ENCODE measurements around the gene GALR2. TPM values are rescaled to one million over a fixed set of nuclear protein-coding genes. Genes with fewer than 3 reads are reported as not detected.
A peak's percentile ranks its signal among the peaks of the same experiment; 100 is the strongest.

Gene GALR2
- total RNA-seq, 2 experiments from 2014 or later, result 0.59 to 1.0 TPM

GRCh38 chr17:76079535-76079955 lies 5.0 kb downstream of the GALR2 start:
- H3K4me3 ChIP-seq (ENCODE audit: low read length), result no peak overlapping the region
- Mint-ChIP-seq H3K4me1 (ENCODE audit: low read depth) (peaks cover 48% of the 10 kb centered on the region), H3K4me3 (peak overlapping the region; percentile 30), H3K27me3 (peaks cover 33% of the 10 kb centered on the region), H3K27ac (peak overlapping the region; percentile 58), H3K9me3 (no peaks in the 10 kb centered on the region), H3K36me3 (ENCODE audit: low read depth) (peaks cover 6% of the 10 kb centered on the region)
- H3K36me3 ChIP-seq (ENCODE audit: insufficient read depth, low read length), result peaks cover 22% of the 10 kb centered on the region
- peaks cover 0 to 14% of the 10 kb centered on the region in 2 experiments for H3K9me3 ChIP-seq (ENCODE audit: control insufficient read depth in 1 of 2, insufficient read depth in 1 of 2, low read length in 2 of 2)
- intact Hi-C loops (cut with DNase I, micrococcal nuclease), result no loop called here
- no peak for TF ChIP-seq CTCF (IDR thresholded peaks at IDR 0.05)
- DNase-seq (no peak), ATAC-seq (ENCODE audit: poor library complexity) (no peak)
- POLR2A ChIA-PET, result interaction anchor here (0.9 to 1.9 kb wide), 4 partner anchors 11 to 101 kb away, joined by 3 to 13 read pairs (median 4); partner anchors contain the start of genes ACOX1 and TEN1
- CTCF ChIA-PET, result interaction anchor here (0.7 to 1.6 kb wide), 4 partner anchors 23 to 200 kb away, joined by 3 to 4 read pairs (median 3); no protein-coding TSS in a partner anchor
- peaks cover 24 to 25% of the 10 kb centered on the region in 2 experiments for H3K27me3 ChIP-seq (ENCODE audit: control insufficient read depth in 1 of 2, insufficient read depth in 2 of 2, low read length in 2 of 2)
- H3K4me1 ChIP-seq (ENCODE audit: insufficient read depth, low read length), result peaks cover 55% of the 10 kb centered on the region
- H3K27ac ChIP-seq (ENCODE audit: low read depth in 1 of 2, low read length in 2 of 2), result no peak overlapping the region

GRCh38 chr17:76079956-76080767 lies 5.6 kb downstream of the GALR2 start:
- peaks cover 12% of the 10 kb centered on the region for H3K36me3 Mint-ChIP-seq (ENCODE audit: low read depth)
- peaks cover 42% of the 10 kb centered on the region for H3K4me1 Mint-ChIP-seq (ENCODE audit: low read depth)
- intact Hi-C loops (cut with DNase I, micrococcal nuclease), result no loop called here
- Histone ChIP-seq H3K4me3 (ENCODE audit: low read length) (no peak overlapping the region), H3K4me1 (ENCODE audit: insufficient read depth, low read length) (peaks cover 49% of the 10 kb centered on the region), H3K27me3 (ENCODE audit: control insufficient read depth in 1 of 2, insufficient read depth in 2 of 2, low read length in 2 of 2) (peaks cover 17 to 20% of the 10 kb centered on the region in 2 experiments), H3K27ac (ENCODE audit: low read depth in 1 of 2, low read length in 2 of 2) (no peak overlapping the region), H3K36me3 (ENCODE audit: insufficient read depth, low read length) (peaks cover 28% of the 10 kb centered on the region), H3K9me3 (ENCODE audit: control insufficient read depth in 1 of 2, insufficient read depth in 1 of 2, low read length in 2 of 2) (peaks cover 0 to 10% of the 10 kb centered on the region in 2 experiments)
- peak overlapping the region; percentile 58 for H3K27ac Mint-ChIP-seq
- H3K27me3 Mint-ChIP-seq, result peaks cover 27% of the 10 kb centered on the region
- ChIA-PET POLR2A (interaction anchor here (0.8 to 1.9 kb wide), 7 partner anchors 10 to 303 kb away, joined by 3 to 13 read pairs (median 4); partner anchors contain the start of genes ACOX1, EXOC7 and TEN1), CTCF (interaction anchor here (0.6 to 1.6 kb wide), 3 partner anchors 13 to 200 kb away, joined by 3 to 4 read pairs (median 3); no protein-coding TSS in a partner anchor)
- H3K4me3 Mint-ChIP-seq, result no peak overlapping the region
- no peak for TF ChIP-seq CTCF (IDR thresholded peaks at IDR 0.05)
- DNase-seq, result peak in 2 of 14 experiments; percentile 21 to 38
- H3K9me3 Mint-ChIP-seq, result no peaks in the 10 kb centered on the region
- ATAC-seq (ENCODE audit: poor library complexity), result peak; percentile 35

- POLR2A ChIA-PET, result interaction anchor here (0.6 to 1.1 kb wide), 4 partner anchors 23 to 304 kb away, joined by 3 to 4 read pairs (median 4); partner anchors contain the start of gene EXOC7
- Histone ChIP-seq H3K36me3 (ENCODE audit: insufficient read depth, low read length) (peaks cover 35% of the 10 kb centered on the region), H3K4me1 (ENCODE audit: insufficient read depth, low read length) (peaks cover 42% of the 10 kb centered on the region), H3K27me3 (ENCODE audit: control insufficient read depth in 1 of 2, insufficient read depth in 2 of 2, low read length in 2 of 2) (peaks cover 11 to 13% of the 10 kb centered on the region in 2 experiments), H3K27ac (ENCODE audit: low read depth in 1 of 2, low read length in 2 of 2) (no peak overlapping the region), H3K9me3 (ENCODE audit: control insufficient read depth in 1 of 2, insufficient read depth in 1 of 2, low read length in 2 of 2) (peaks cover 0 to 5% of the 10 kb centered on the region in 2 experiments), H3K4me3 (ENCODE audit: low read length) (no peak overlapping the region)
- CTCF ChIA-PET, result interaction anchor here (1.4 to 1.6 kb wide), 2 partner anchors 67 to 199 kb away, joined by 3 to 4 read pairs; no protein-coding TSS in a partner anchor
- H3K4me3 Mint-ChIP-seq, result no peak overlapping the region
- H3K9me3 Mint-ChIP-seq, result no peaks in the 10 kb centered on the region
- peaks cover 37% of the 10 kb centered on the region for H3K4me1 Mint-ChIP-seq (ENCODE audit: low read depth)
- no peak for ATAC-seq (ENCODE audit: poor library complexity)
- no peak for TF ChIP-seq CTCF (IDR thresholded peaks at IDR 0.05)
- peaks cover 20% of the 10 kb centered on the region for H3K27me3 Mint-ChIP-seq
- H3K27ac Mint-ChIP-seq, result peak overlapping the region; percentile 49
- intact Hi-C loops (cut with DNase I, micrococcal nuclease), result no loop called here
- H3K36me3 Mint-ChIP-seq (ENCODE audit: low read depth), result peaks cover 19% of the 10 kb centered on the region
- no peak for DNase-seq
Observed at GRCh38 chr17:76080768-76081287, 6.2 kb downstream of the GALR2 start.

All from CD4-positive, alpha-beta T cell (primary cell).